DND-41 (cell line): ENCODE measurements around the gene SEC22A.

Experiments used
- EZH2 ChIP-seq: IDR thresholded peaks from 3 replicates; pipeline ENCODE4 v1.6.1; 2012; ENCODE audit warnings: borderline replicate concordance, low read depth, mild to moderate bottlenecking, moderate library complexity, low read length, inconsistent platforms; ENCODE audit not compliant: severe bottlenecking
- TF ChIP-seq, protein P1 (sequence below): IDR thresholded peaks from 2 replicates; pipeline ENCODE4 v1.5.1; 2012; ENCODE audit warnings: borderline replicate concordance, low read length, moderate library complexity, mild to moderate bottlenecking; ENCODE audit not compliant: poor library complexity, severe bottlenecking; ENCODE audit errors: extremely low read depth

DNA sequence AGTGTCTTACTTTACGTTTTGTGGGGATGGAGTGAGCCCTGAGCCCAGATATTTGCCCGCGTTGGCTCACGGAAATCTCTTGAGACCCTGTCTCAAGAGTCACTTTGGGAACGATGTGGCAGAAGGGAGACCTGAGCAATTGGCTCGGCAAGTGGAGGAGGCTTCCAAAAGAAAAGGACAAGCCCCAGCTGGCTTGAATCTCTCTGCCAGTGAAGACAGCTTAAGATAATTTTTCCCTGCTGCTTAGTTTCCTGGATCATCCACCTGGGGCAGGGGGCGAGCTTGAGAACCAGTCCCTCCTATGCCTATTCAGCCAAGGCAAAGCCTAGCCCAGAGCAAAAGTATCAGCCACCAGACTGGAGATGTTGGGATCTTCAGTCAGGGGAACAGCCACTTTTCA, 708 bp downstream of the SEC22A start:
- TF ChIP-seq, protein P1, sequence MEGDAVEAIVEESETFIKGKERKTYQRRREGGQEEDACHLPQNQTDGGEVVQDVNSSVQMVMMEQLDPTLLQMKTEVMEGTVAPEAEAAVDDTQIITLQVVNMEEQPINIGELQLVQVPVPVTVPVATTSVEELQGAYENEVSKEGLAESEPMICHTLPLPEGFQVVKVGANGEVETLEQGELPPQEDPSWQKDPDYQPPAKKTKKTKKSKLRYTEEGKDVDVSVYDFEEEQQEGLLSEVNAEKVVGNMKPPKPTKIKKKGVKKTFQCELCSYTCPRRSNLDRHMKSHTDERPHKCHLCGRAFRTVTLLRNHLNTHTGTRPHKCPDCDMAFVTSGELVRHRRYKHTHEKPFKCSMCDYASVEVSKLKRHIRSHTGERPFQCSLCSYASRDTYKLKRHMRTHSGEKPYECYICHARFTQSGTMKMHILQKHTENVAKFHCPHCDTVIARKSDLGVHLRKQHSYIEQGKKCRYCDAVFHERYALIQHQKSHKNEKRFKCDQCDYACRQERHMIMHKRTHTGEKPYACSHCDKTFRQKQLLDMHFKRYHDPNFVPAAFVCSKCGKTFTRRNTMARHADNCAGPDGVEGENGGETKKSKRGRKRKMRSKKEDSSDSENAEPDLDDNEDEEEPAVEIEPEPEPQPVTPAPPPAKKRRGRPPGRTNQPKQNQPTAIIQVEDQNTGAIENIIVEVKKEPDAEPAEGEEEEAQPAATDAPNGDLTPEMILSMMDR: no peak
- TF ChIP-seq EZH2: no peak
